ENCODE data around the gene CYP4F11.
"Not testable (repeated sequence)": the region's sequence is repeated elsewhere in the genome, so short reads cannot be mapped to it uniquely, and the experiment has no call there.

CYP4F11 gene

GRCh38 chr19:15922021-15922420, 12.3 kb downstream of the CYP4F11 start:
- no peak for DNase-seq (ENCODE audit: low read depth, low spot score)

GRCh38 chr19:15919243-15919642, 15.1 kb downstream of the CYP4F11 start:
- DNase-seq (ENCODE audit: low read depth, low spot score), result no peak

DNA sequence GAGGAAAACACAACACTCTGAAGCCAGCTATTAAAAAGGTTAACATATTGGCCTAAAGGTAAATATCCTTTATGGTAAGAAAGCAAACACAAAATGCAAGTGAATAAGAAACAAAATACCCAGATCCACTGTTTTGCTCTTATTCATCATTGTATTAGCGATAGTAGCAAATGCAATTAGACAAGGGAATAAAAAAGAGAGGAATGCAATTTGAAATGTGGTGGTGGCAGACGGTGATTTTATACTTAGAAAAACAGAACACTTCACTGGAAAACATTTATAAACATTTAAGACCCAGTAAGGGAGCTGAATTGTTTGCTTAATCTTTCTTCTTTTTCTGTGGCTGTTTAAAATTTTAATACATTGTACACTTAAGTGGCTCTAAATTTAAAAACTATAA, 19.2 kb downstream of the CYP4F11 start:
- no peak for DNase-seq (ENCODE audit: low read depth, low spot score)

DNA sequence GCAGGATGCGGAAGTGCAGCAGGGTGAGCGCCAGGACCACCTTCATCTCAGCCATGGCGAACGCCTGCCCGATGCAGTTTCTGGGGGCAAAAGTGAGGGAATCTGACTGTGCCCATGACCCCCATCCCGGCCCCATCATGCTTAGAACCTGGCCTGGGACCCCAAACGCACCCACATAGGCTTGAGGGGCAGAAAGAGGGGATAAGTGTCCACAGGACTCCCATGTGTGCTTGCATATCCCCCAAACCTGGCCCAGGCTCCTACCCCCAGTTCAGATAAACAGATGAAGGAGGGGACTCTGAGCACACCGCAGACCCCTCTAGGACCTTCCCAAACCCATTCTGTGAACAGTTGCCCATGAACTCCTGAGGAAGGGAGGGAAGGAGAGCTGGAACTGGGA, 20.5 kb downstream of the CYP4F11 start:
- DNase-seq (ENCODE audit: low read depth, low spot score), result no peak

GRCh38 chr19:15913384-15913783, 20.9 kb downstream of the CYP4F11 start:
- DNase-seq (ENCODE audit: low read depth, low spot score), result no peak

DNA sequence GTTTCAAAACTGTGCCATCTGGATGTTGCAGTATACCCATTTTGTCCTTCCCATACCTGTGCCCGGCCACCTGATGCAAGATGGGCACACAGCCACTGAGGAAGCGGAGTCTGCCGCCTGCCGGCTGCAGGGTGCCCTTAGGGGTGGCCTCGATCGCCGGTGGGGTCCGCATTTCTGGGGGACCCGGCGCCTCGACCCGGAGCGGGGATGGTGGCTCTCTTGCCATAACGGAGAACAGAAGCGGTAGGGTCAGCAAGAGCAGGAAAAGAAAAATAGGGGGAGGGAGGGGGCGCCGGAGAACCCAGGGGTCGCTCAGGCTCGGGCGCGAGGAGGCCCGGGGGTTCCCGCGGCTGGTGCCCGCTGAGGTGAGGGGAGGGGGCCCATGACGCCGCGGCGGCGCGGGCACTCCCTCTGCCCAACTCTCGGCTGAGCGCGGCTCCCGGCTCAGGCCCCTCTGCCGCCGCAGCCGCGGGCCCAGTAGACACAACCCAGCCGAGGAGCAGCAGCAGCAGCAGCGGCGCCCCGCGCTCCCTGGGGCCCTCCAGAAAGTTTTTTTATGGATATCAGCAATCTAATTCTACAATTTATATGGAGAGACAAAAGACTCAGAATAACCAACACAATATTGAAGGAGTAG, 22.6 kb downstream of the CYP4F11 start:
- DNase-seq (ENCODE audit: low read depth, low spot score), result no peak

GRCh38 chr19:15905026-15905425, 29.3 kb downstream of the CYP4F11 start:
- DNase-seq (ENCODE audit: low read depth, low spot score), result no peak

DNA sequence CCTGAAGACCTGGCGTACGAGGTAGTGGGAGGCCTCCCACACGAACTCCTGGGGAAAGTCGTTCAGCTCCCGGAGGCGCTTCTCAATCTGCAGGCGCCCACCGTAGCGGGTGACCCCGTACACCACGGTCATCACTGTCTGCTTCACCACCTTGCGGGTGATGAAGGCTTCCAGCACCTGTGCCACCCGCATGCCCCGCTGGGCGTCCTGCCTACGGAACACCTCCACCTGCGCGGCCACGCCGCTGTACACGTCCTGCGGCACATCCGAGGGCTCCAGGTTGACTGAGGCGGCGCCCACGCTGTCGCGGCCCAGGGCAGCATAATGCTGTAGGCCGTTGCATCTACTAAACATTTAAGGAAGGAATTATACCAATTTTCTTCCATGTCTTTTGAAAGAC, 31.4 kb downstream of the CYP4F11 start:
- not testable (repeated sequence) for DNase-seq (ENCODE audit: low read depth, low spot score)

GRCh38 chr19:15902254-15902653, 32.1 kb downstream of the CYP4F11 start:
- no peak for DNase-seq (ENCODE audit: low read depth, low spot score)

DNA sequence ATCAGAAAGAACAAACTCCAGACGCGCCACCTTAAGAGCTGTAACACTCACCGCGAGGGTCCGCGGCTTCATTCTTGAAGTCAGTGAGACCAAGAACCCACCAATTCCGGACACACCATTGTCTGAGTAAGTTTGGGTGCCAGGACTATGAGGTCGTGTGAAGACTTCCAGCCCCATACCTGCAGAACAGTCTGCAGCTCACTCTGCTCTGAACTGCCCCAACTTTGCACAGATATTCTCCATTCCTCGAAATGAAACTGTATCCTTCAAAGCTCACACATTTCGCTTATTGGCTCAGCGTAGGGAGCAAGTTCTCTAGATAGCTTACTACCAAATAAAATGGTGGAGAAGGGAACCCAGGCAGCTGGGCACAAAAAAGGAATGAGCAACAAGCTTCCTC, 33.8 kb downstream of the CYP4F11 start:
- no peak for DNase-seq (ENCODE audit: low read depth, low spot score)

DNA sequence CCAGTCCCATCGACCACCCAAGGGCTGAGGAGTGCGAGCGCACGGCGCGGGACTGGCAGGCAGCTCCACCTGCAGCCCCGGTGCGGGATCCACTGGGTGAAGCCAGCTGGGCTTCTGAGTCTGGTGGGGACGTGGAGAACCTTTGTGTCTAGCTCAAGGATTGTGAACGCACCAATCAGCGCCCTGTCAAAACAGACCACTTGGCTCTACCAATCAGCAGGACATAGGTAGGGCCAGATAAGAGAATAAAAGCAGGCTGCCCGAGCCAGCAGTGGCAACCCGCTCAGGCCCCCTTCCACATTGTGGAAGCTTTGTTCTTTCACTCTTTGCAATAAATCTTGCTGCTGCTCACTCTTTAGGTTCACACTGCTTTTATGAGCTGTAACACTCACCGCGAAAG, 34.3 kb downstream of the CYP4F11 start:
- not testable (repeated sequence) for DNase-seq (ENCODE audit: low read depth, low spot score)

DNA sequence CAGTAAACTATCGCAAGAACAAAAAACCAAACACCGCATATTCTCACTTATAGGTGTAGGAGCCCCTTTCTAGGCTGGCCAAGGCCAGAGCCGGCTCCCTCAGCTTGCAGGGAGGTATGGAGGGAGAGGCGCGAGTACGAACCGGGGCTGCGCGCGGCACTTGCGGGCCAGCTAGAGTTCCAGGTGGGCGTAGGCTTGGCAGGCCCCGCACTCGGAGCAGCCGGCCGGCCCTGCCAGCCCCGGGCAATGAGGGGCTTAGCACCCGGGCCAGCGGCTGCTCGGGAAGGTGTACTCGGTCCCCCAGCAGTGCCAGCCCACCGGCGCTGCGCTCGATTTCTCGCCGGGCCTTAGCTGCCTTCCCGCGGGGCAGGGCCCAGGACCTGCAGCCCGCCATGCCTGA, 34.8 kb downstream of the CYP4F11 start:
- DNase-seq (ENCODE audit: low read depth, low spot score), result not testable (repeated sequence)

DNA sequence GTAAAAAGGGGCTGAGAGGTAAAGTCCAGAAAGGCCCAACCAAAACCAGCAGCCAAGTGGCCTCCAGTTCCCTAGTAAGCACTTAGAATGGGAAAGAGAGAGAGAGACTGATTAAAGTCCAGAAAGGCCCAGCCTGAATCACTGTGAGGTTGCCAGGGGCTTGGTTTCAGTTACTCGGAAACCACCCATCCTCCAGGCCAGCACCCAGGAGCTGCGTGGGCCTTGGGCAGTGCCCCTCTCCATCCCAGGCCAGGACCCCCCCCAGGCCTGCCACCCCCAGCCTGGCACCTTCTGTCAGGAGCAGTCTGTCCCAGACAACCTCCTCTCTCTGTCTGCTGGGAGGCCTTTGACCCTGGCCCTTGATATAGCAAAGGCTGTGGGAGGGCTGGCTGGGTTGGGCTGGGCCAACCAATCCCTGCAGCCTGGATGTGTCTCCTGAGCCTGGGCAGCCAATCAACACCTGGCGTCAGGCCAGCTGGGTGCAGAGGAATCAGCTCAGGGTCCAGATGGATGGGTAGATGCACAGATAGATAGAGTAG, 36.5 kb downstream of the CYP4F11 start, which contains the start of gene CYP4F2:
Gene CYP4F2, minus strand, starts transcription at position 337 of the 539 bp plus-strand sequence. CDS start 463 bp downstream, outside the sequence.
- no peak for DNase-seq (ENCODE audit: low read depth, low spot score)

- no peak for DNase-seq (ENCODE audit: low read depth, low spot score)
These were observed 37.1 kb downstream of the CYP4F11 start for GRCh38 chr19:15897026-15897737.

DNA sequence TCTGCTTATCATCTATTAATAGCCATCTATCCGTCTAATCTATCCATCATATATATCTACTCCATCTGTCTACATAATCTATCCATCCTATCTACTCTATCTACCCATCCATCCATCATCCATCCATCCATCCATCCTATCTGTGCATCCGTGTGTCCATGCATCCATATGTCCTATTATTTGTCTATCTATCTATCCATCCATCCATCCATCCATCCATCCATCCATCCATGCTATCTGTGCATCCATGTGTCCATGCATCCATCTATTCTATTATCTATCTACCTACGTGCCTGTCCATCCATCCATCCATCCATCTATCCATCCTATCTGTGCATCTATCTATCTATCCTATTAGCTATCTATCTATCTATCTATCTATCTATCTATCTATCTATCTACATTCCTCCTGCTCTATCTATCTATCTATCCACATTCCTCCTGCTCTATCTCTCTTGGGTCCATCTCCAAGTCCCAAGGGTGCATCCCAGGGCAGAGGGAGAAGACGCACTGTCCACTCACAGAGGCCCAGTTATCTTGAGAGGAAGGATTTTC, 38.4 kb downstream of the CYP4F11 start:
- no peak for DNase-seq (ENCODE audit: low read depth, low spot score)

DNA sequence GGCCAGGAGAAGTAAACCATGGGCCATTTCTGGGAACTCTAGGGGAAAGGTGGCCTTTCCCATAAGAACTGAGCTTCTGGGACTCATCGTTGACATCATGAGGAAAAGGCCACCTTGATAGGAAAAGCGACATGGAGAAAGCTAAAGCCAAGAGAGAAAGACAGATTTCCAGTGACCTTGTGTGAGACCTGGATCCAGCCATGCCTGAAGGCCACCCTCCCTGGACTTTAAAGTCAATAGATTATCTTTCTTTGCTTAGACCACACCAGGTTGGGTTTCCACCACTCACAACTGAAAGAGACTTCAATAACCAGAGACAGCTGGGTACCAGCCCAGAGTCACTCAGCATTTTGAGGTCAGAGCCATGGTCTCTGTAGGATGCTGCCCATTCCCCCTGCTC, 40.0 kb downstream of the CYP4F11 start:
- DNase-seq (ENCODE audit: low read depth, low spot score), result no peak

DNA sequence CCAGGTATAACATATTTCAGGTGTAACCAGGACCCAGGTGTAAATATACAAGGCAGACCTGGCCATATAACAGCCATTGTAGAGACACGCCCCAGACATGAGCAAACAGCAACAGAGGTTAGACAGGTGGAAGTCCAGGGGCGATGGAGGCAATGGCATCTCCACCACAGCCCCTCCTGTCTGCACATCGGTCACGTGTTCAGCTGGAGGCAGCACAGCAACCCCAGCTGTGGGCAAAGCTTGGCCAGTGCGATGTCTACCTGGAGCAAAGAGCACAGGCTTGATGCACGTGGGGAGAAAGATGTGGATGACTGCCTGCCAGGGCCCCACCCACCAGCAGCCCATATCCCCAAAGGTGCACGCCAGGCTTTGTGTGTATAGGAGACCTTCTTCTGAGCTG, 40.9 kb downstream of the CYP4F11 start:
- DNase-seq (ENCODE audit: low read depth, low spot score), result no peak

DNA sequence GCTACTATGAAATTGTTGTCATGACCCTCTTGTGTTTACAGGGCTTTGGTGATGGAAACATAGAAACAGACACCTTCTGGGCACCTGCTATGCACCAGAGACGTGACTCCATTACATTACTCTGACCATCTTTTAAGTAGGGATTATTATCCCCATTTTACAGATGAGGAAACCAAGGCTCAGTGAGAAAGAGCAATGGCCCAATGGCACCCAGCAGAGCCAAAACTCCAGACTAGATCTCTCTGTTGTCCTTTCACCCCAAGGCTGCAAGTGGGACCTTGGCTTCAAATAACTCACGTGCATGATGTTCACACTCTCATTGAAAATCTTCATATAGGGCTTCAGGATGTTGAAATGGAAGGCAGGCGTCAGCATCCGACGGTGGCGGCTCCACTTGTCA, 42.3 kb downstream of the CYP4F11 start:
- DNase-seq (ENCODE audit: low read depth, low spot score), result no peak

DNA sequence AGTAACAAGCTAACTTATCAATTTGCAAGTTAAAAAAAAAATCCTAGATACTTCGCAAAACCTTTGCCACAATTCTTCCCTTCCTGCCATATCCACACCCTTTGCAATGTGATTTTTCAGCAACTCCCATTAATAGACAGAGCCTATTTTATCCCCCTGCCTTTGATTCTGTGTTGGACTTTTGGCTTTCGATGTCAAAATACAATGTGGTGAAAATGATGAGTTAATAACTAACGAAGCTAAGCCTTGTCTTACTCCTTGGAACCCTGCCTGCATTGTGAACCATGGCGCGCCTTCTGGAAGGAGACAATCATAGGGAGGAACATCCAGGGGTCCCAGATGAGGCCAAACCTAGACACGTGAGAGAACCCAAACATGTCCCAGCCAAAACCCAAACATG, 42.9 kb downstream of the CYP4F11 start:
- no peak for DNase-seq (ENCODE audit: low read depth, low spot score)

- not testable (repeated sequence) for DNase-seq (ENCODE audit: low read depth, low spot score)
These were observed 45.0 kb downstream of the CYP4F11 start for GRCh38 chr19:15889339-15889738.

GRCh38 chr19:15885919-15886318, 48.4 kb downstream of the CYP4F11 start:
- DNase-seq (ENCODE audit: low read depth, low spot score), result no peak

GRCh38 chr19:15885167-15885566, 49.2 kb downstream of the CYP4F11 start:
- DNase-seq (ENCODE audit: low read depth, low spot score), result no peak

- DNase-seq (ENCODE audit: low read depth, low spot score), result not testable (repeated sequence)
These were observed 51.0 kb downstream of the CYP4F11 start for GRCh38 chr19:15883329-15883728.

Data from activated CD4-positive, CD25-positive, alpha-beta regulatory T cell treated with anti-CD3 and anti-CD28 coated beads, Interleukin-2, amount 50 U/mL, for 16 hours (primary cell).